ENCODE measurements around the gene BCAR3.
"Not testable (repeated sequence)": the region's sequence is repeated elsewhere in the genome, so short reads cannot be mapped to it uniquely, and the experiment has no call there.

The BCAR3 gene

GRCh38 chr1:93667642-93668041 lies 14.0 kb downstream of the BCAR3 start:
- DNase-seq, result no peak

DNA sequence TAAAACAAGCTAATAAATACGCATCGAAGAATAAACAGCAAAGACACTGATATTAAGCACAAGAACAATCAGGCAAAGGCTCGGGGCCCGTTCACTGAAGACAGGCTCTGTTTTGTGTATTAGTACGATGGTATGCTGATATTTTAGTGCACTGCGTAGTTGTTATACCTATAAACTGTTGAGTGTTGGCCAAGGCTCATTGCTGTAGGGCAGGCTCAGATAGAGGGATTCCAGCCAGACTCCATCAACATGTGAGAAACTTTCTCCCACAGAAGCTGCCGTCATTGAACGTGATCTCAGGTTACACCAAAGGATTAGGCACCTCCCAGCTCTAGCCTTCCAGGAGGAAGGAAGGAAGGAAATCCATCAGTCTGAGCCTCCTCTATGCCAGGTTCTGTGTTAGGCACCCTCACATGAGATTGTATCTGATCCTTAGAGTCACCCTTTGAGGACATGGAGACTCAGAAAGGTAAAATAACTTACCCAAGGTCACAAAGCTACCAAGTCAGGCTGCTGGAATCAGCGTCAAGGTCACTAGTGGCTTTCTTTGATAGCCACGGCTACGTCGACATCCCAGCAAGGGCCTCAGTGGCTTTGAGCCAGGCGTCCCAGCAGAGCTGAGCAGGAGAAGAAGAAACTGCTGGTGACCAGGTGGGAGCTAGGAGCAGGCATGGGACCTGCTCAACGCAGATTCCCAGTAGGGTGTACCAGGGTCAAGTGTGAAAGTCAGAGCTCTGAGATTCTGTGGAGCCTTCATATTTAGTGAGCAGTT lies 14.8 kb downstream of the BCAR3 start:
- no peak for DNase-seq

GRCh38 chr1:93665015-93665414 lies 16.6 kb downstream of the BCAR3 start:
- DNase-seq, result no peak

- no peak for DNase-seq
Measured at GRCh38 chr1:93663208-93663614, 18.4 kb downstream of the BCAR3 start.

- DNase-seq, result no peak
Measured at GRCh38 chr1:93662481-93663207, 19.0 kb downstream of the BCAR3 start.

DNA sequence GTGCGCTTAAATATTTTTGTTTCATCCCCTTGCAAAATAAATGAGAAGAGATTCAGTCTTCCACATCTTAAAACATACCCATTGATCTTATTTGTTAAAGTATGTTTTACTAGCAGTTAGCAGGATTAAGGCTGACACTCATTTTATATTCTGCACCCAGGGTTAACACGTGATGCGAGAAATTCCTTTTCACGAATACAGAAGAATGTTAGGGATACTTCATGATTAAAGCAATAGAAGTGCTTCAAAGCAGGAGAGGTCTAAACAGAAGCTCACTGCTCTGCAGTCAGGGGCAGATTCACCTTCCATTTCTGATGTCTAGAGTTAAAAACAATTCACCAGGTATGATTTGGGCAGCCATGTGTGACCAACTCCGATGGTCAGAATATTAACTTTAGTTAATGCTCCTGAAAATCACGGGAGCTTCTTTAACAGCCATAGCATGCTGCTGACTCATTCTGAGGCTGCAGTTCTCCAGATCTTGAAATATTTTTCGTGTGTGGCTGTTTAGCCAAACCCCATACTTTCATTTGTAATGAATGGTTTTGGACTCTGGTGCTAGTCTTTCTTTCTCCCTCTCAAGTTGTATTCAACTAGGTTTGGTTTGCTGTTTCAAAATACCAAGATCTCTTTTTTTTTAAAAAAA lies 19.7 kb downstream of the BCAR3 start:
- no peak for DNase-seq

- DNase-seq, result not testable (repeated sequence)
Measured at GRCh38 chr1:93661341-93661740, 20.3 kb downstream of the BCAR3 start.

GRCh38 chr1:93659822-93660503 lies 21.7 kb downstream of the BCAR3 start:
- no peak for DNase-seq

DNA sequence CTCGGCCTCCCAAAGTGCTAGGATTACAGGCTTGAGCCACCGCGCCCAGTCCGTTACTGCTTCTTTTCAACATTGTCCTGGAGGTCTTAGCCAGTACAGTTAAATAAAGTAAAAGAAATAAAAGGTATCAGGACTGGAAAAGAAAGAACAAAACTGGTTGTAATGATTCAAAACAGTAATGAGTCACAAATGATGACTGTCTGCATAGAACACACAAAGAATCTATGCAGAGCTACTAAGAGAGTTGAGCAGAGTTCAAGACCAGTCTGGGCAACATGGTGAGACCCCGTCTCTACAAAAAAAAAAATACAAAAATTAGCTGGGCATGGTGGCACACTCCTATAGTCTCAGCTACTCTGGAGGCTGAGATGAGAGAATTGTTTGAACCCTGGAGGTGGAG lies 23.4 kb downstream of the BCAR3 start:
- DNase-seq, result no peak

DNA sequence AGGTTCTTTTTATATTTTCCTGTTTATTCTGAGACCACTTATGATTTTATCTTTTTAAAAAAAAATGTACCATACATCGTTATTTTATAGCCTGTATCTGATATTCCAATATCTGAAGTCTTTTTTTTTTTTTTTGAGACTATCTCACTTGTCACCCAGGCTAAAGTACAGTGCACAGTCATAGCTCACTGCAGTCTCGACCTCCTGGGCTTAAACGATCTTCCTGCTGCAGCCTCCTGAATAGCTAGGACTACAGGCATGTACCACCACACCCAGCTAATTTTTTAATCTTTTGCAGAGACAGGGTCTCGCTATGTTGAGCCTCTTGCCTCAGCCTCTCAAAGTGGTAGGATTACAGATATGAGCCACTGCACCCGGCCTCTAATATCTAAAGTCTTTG lies 25.1 kb downstream of the BCAR3 start:
- DNase-seq, result no peak

DNA sequence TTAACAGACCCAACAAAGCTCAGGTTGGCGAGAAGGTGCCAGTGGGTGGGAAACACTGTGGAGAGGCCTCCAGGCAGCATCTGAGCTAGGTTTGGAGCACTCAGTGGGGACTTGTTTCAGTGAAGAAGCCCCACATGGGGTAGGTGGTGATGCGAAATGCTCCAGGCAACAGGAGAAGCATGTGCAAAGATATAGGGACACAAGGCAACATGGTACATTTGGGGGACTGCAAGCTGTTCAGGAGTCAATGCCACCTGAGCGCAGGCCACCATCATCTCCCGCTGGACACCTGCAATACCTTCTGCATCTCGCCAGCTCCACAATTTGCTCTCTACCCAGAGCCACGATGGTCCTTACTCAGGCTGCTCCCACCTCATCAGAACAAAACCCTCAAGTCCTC lies 28.0 kb downstream of the BCAR3 start:
- no peak for DNase-seq

- no peak for DNase-seq
Measured at GRCh38 chr1:93652323-93652949, 29.2 kb downstream of the BCAR3 start.

DNA sequence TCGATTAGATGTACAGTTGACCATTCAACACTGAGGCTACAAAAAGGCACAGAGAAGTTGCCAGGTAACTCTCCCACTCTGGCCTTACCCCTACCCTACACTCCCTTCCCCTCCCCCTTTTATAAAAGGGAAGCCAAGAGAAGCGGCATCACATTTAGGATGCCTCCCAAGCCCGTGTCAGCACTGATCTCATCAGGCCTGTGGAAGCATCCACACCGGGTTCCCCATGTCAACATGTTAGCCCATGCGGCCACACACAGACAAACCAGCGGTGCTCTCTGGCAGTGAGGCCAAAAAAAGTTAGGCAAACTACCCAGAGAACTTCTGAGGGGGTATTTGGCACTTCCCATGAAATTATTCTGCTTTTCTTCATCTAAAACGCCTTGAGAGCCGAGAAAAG lies 29.9 kb downstream of the BCAR3 start:
- DNase-seq, result no peak

GRCh38 chr1:93650159-93650558 lies 31.5 kb downstream of the BCAR3 start:
- DNase-seq, result not testable (repeated sequence)

GRCh38 chr1:93649231-93649630 lies 32.4 kb downstream of the BCAR3 start:
- DNase-seq, result no peak

- no peak for DNase-seq
Measured at GRCh38 chr1:93648656-93649055, 33.0 kb downstream of the BCAR3 start.

GRCh38 chr1:93641527-93641926 lies 40.1 kb downstream of the BCAR3 start:
- no peak for DNase-seq

- DNase-seq, result no peak
Measured at GRCh38 chr1:93640656-93641440, 40.8 kb downstream of the BCAR3 start.

DNA sequence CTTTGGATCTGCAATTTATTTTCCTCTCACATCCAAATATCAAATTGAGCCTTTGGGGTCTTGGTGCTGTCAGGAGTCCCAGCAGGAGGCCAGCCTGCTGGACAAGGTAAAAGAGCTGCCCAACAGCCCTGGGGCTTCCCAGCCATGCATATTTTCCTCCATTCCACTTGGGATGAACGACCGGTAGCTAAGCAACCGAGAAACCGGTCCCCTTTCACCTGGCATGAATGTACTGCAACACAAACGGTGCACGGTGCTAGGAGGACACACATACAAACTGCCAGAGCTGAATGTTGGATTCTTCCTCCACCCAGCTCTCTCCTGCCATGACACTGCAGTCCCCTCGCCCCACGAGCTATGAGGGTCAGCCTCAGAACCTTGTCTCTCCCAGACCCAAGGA lies 42.7 kb downstream of the BCAR3 start:
- DNase-seq, result no peak

GRCh38 chr1:93638307-93638847 lies 43.3 kb downstream of the BCAR3 start:
- DNase-seq, result no peak

DNA sequence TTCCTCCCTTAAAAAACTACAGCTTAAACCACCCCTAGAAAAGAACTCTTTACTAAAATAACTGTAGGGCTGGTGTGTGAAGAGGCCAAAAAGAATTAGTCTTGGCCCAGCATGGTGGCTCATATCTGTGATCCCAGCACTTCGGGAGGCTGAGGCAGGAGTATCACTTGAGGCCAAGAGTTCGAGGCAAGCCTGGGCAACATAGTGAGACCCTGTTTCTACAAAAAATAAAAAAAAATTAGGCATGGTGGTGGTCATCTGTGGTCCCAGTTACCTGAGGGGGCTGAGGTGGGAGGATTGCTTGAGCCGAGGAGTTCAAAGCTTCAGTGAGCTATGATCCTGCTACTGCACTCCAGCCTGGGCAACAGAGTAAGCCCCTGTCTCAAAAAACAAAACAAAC lies 44.9 kb downstream of the BCAR3 start:
- DNase-seq, result no peak
